ENCODE measurements around the gene LRMDA. TPM values are rescaled to one million over a fixed set of nuclear protein-coding genes. Genes with fewer than 3 reads are reported as not detected.

Gene LRMDA
- total and polyA plus RNA-seq, 2 of the 13 experiments (the other 11 are each of a cell fraction or from before 2014, with no cell fraction given), result 13.4 to 22.0 TPM

GRCh38 chr10:75390178-75390577 is 41.2 kb upstream of the LRMDA start:
- Histone ChIP-seq H3K4me2 (ENCODE audit: low read depth, low read length) (no peak overlapping the region), H3K9me3 (ENCODE audit: low read length) (no peaks in the 10 kb centered on the region), H3K9ac (ENCODE audit: insufficient read depth, low read depth, low read length) (no peak overlapping the region), H4K20me1 (ENCODE audit: insufficient read depth, low read length) (peaks cover 2% of the 10 kb centered on the region; the same call in 1 of the 2 replicates), H2AFZ (ENCODE audit: low read length) (no peak overlapping the region), H3K27me3 (ENCODE audit: control insufficient read depth in 1 of 2, insufficient read depth in 2 of 2, low read length in 2 of 2) (no peaks in the 10 kb centered on the region), H3K4me1 (ENCODE audit: insufficient read depth, low read length) (no peaks in the 10 kb centered on the region), H3K4me3 (replicated peaks in 1 of 3; ENCODE audit: insufficient read depth in 1 of 3, low read depth in 2 of 3, low read length in 3 of 3) (no peak overlapping the region), H3K79me2 (ENCODE audit: insufficient read depth, low read length) (no peaks in the 10 kb centered on the region), H3K36me3 (replicated peaks in 1 of 2; ENCODE audit: control insufficient read depth in 1 of 2, insufficient read depth in 2 of 2, low read length in 2 of 2) (no peaks in the 10 kb centered on the region), H3K27ac (ENCODE audit: extremely low read length, insufficient read depth, low read length) (no peak overlapping the region)
- intact Hi-C loops (cut with micrococcal nuclease; ENCODE audit: unreplicated experiment) (no loop called here), in situ Hi-C loops (cut with HindIII; ENCODE audit: extremely low pct_ligation_motif_present, low pct_unique_long_range_greater_than_20kb) (loop anchor here (10.0 kb wide), 1 partner anchor 645 kb away; no protein-coding TSS in a partner anchor)
- ChIA-PET CTCF (ENCODE audit: low intra/inter-chr PET ratio, low total read pairs) (no interaction called here), POLR2A (no interaction called here)
- no TSS peak for BruUV-seq (replicated peaks)
- FAIRE-seq (no peak), DNase-seq (ENCODE audit: low spot score) (no peak), ATAC-seq (no peak)
- no peak for TF ChIP-seq ZNF564 (CRISPR knock-in tag; IDR thresholded peaks at IDR 0.05)
- TF ChIP-seq E2F5 (CRISPR knock-in tag; conservative IDR thresholded peaks at IDR 0.05), result no peak
- TF ChIP-seq SNRNP70 (IDR thresholded peaks at IDR 0.05; ENCODE audit: low read depth, low read length), result no peak
- no peak for TF ChIP-seq ZNF414 (CRISPR knock-in tag; IDR thresholded peaks at IDR 0.05)
- no peak for TF ChIP-seq NFE2 (CRISPR knock-in tag; IDR thresholded peaks at IDR 0.05)
- TF ChIP-seq MEIS1 (CRISPR knock-in tag; IDR thresholded peaks at IDR 0.05; ENCODE audit: borderline replicate concordance), result no peak
- TF ChIP-seq ARNT2 (CRISPR knock-in tag; IDR thresholded peaks at IDR 0.05; ENCODE audit: low read depth), result no peak
- no peak for TF ChIP-seq ZNF674 (CRISPR knock-in tag; IDR thresholded peaks at IDR 0.05; ENCODE audit: low read depth)
- TF ChIP-seq HOXD1 (CRISPR knock-in tag; IDR thresholded peaks at IDR 0.05), result no peak
- TF ChIP-seq AFF4 (CRISPR knock-in tag; IDR thresholded peaks at IDR 0.05), result no peak

All from HepG2 (cell line).